SK-N-MC (cell line): ENCODE data around the gene SLC25A1.

Source experiments
- DNase-seq: peaks from one replicate; pipeline ENCODE4 v3.0.0-alpha.2; 2011; ENCODE audit warnings: low read depth, low spot score
- H3K27ac ChIP-seq: fragments of 200-600 bp; sonication (generic); 2 replicates; pipeline ENCODE4 v1.5.1; 2016; ENCODE audit warnings: mixed run types
- H3K36me3 ChIP-seq: fragments of 200-600 bp; sonication (generic); 2 replicates; pipeline ENCODE4 v1.6.1; 2017; ENCODE audit warnings: antibody characterized with exemption, low read length, mixed read lengths; ENCODE audit not compliant: insufficient read depth
- H3K4me3 ChIP-seq: fragments of 200-600 bp; sonication (generic); 2 replicates; pipeline ENCODE4 v1.5.1; 2016
- H3K9ac ChIP-seq: fragments of 200-600 bp; sonication (generic); 2 replicates; pipeline ENCODE4 v1.8.0; 2017; ENCODE audit warnings: mixed run types, mixed read lengths; ENCODE audit not compliant: insufficient read length
- H3K9me3 ChIP-seq: fragments of 200-600 bp; sonication (generic); 2 replicates; pipeline ENCODE4 v1.6.1; 2017; ENCODE audit warnings: low read depth, mild to moderate bottlenecking, antibody characterized with exemption, low read length, moderate library complexity, mixed read lengths
- EZH2 ChIP-seq: fragments of 200-600 bp; sonication (generic); IDR thresholded peaks from one replicate; pipeline ENCODE4 v1.6.1; 2017; ENCODE audit warnings: antibody characterized with exemption
- FOXP2 ChIP-seq: optimal IDR thresholded peaks from 2 replicates; pipeline ENCODE3; 2011; ENCODE audit warnings: mild to moderate bottlenecking, moderate library complexity; ENCODE audit not compliant: insufficient read depth; ENCODE audit errors: extremely low read length, control extremely low read depth
- POLR2AphosphoS5 ChIP-seq: IDR thresholded peaks from 2 replicates; pipeline ENCODE4 v1.6.1; 2012; ENCODE audit warnings: mild to moderate bottlenecking, low read depth, low read length, borderline replicate concordance

SLC25A1 gene

GRCh38 chr22:19143212-19143611, 35.3 kb downstream of the SLC25A1 start:
- TF ChIP-seq POLR2AphosphoS5 (no peak), FOXP2 (no peak), EZH2 (no peak)
- Histone ChIP-seq H3K4me3 (peak overlapping the region; percentile 100; the same call in 1 of the 2 replicates), H3K9ac (peak overlapping the region; percentile 96), H3K36me3 (peaks cover 34% of the 10 kb centered on the region; the same call in 1 of the 2 replicates), H3K9me3 (no peaks in the 10 kb centered on the region), H3K27ac (no peak overlapping the region)
- no peak for DNase-seq

DNA sequence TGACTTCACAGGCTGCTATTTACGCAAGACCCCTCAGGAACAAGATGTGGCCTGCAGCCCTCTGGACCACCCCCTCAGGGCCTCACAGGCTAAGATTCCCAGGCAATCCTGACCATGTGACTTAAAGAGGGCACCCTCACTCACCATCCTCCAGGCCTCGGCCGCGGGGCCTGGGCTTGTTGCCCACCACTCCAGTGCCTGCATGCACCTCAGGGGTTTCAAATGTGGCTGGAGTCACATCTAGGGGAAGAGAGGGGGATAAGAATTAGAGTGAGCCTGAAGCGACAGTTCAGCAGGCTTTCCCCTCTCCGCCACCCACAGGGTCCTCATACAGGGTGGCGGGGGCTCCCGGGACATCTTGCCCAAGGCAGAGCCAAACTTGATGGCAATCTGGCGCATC, 36.1 kb downstream of the SLC25A1 start:
- TF ChIP-seq POLR2AphosphoS5 (no peak), FOXP2 (no peak), EZH2 (no peak)
- no peak overlapping the region for H3K4me3 ChIP-seq
- H3K27ac ChIP-seq = no peak overlapping the region
- H3K9me3 ChIP-seq = no peaks in the 10 kb centered on the region
- no peak for DNase-seq
- H3K9ac ChIP-seq = no peak overlapping the region
- H3K36me3 ChIP-seq = peaks cover 41% of the 10 kb centered on the region; the same call in 1 of the 2 replicates

DNA sequence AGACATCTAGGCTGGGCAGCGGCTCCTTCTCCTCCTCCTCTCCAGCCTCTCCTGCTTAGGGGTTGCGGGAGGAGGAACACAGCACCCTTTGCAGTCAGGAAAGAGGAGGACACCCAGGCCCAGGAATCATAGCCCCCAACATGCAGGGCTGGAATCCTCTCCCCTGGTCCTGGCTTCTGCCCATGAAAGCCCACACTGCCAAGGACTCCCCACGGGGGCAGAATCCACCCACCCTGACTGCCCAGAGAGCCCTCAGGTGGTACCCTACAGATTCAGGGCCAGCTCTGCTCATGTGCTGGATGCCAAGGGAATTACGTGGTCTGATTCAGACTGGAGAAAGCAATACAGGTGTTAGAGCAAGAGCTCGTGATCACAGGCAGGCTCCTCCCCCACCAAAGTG, 38.6 kb downstream of the SLC25A1 start:
- no peak overlapping the region for H3K27ac ChIP-seq
- TF ChIP-seq EZH2 (no peak), FOXP2 (no peak), POLR2AphosphoS5 (no peak)
- no peak overlapping the region for H3K4me3 ChIP-seq
- no peaks in the 10 kb centered on the region for H3K9me3 ChIP-seq
- peaks cover 52% of the 10 kb centered on the region; the same call in 1 of the 2 replicates for H3K36me3 ChIP-seq
- H3K9ac ChIP-seq = no peak overlapping the region
- no peak for DNase-seq

DNA sequence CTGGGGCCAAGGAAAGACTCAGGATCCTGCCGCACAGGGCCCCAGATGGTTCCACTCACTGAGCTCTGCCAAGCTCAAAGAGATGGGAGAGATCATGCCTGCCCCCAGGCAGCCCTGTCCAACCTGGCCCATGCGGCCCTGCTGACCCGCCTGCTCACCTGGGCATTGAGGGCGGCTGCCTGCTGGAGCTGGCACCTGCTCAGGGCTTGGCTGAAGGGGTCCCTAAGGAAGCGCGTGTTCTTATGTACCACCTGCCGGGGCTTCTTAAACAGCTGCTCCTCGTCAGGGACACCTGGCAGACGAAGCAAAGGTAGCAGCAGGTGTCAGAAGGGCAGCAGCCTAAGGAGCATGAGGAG, 39.6 kb downstream of the SLC25A1 start:
- no peak for TF ChIP-seq FOXP2
- H3K36me3 ChIP-seq = peaks cover 57% of the 10 kb centered on the region; the same call in 1 of the 2 replicates
- H3K27ac ChIP-seq = peak overlapping the region; percentile 87
- no peak for DNase-seq
- no peak overlapping the region for H3K9ac ChIP-seq
- H3K9me3 ChIP-seq = no peaks in the 10 kb centered on the region
- H3K4me3 ChIP-seq = peak overlapping the region; percentile 25; the same call in 1 of the 2 replicates

DNA sequence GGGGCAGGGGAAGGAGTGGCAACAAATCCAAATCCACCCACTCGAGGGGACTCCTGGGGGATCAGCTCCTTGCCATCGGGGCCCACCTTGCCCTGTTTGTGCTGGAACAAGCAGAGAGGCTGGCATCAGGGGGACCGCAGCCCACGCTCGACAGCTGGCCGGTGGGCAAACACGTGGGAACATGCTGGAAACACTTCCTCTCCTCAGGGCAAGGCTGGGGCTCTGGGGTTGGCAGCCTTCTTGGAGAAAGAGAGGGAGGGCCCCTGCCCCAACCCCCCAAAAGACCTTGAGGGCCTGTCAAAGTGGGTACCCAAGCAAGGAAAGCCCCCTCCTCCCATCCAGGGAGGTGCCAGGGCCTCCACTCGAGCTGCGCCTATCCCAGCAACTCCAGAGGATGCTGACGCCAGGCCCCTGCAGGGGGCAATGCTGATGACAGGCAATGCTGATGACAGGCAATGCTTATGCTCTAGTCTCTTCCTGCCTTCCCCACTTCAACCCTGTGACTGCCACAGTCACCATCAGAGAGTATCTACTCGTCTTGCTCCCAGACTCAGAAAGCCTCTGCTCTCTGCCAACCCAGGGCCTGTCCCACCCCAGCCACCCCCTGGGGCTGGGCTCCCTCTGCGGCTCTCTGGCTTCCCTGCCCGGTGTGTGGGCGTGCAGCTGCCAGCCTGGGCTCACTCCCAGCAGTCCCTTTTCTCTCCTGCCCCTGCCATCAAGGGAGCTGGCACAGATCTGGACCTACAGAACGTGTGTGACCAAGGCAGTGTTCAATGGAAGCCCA, 40.1 kb downstream of the SLC25A1 start:
- no peak overlapping the region for H3K9ac ChIP-seq
- H3K36me3 ChIP-seq = peaks cover 59% of the 10 kb centered on the region; the same call in 1 of the 2 replicates
- H3K4me3 ChIP-seq = peak overlapping the region; percentile 25; the same call in 1 of the 2 replicates
- peak overlapping the region; percentile 87 for H3K27ac ChIP-seq
- DNase-seq = peak; percentile 26
- H3K9me3 ChIP-seq = no peaks in the 10 kb centered on the region
- TF ChIP-seq FOXP2 (no peak), POLR2AphosphoS5 (no peak), EZH2 (no peak)

GRCh38 chr22:19137384-19138216, 40.9 kb downstream of the SLC25A1 start:
- no peak for TF ChIP-seq POLR2AphosphoS5
- TF ChIP-seq FOXP2 = no peak
- TF ChIP-seq EZH2 = no peak
- H3K9me3 ChIP-seq = no peaks in the 10 kb centered on the region
- H3K27ac ChIP-seq = no peak overlapping the region

DNA sequence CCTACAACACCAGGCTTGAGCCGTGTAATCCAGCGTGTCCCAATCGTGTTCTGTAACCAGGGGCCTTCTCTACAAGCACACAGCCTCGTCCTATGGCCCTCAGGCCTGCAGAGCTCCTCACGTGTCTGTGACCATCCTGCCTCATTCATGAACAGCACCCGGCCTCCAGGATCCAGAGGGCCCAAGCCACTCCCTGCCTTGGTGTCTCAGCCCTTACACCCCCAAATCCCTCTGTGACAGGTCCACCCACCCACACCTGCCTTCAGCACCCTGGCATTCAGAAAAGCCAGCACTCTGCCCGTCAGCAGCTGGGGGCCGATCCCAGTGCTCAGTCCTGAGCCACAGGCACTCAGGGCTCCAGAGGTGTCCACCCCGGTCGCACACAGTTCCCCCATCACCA, 41.6 kb downstream of the SLC25A1 start:
- TF ChIP-seq POLR2AphosphoS5 = no peak
- no peak for TF ChIP-seq FOXP2
- no peak for TF ChIP-seq EZH2
- no peak overlapping the region for H3K4me3 ChIP-seq
- DNase-seq = no peak
- no peak overlapping the region for H3K27ac ChIP-seq
- H3K9me3 ChIP-seq = no peaks in the 10 kb centered on the region
- no peak overlapping the region for H3K9ac ChIP-seq
- peaks cover 54% of the 10 kb centered on the region; the same call in 1 of the 2 replicates for H3K36me3 ChIP-seq

More at GRCh38 chr22:19137384-19138216, 40.9 kb downstream of the SLC25A1 start:
- DNase-seq = no peak
- Histone ChIP-seq H3K4me3 (no peak overlapping the region), H3K9ac (no peak overlapping the region), H3K36me3 (peaks cover 59% of the 10 kb centered on the region; the same call in 1 of the 2 replicates)

- Histone ChIP-seq H3K9me3 (no peaks in the 10 kb centered on the region), H3K27ac (no peak overlapping the region), H3K36me3 (peaks cover 38% of the 10 kb centered on the region; the same call in 1 of the 2 replicates), H3K9ac (no peak overlapping the region), H3K4me3 (no peak overlapping the region)
- DNase-seq = no peak
- TF ChIP-seq POLR2AphosphoS5 = no peak
- no peak for TF ChIP-seq EZH2
- no peak for TF ChIP-seq FOXP2
Measured at GRCh38 chr22:19134874-19135273, 43.7 kb downstream of the SLC25A1 start.
